ENCODE data around the gene HMCN2. TPM values are rescaled to one million over a fixed set of nuclear protein-coding genes. Genes with fewer than 3 reads are reported as not detected.

HMCN2 gene
- total RNA-seq, 2 experiments from 2014 or later, result not detected

DNA sequence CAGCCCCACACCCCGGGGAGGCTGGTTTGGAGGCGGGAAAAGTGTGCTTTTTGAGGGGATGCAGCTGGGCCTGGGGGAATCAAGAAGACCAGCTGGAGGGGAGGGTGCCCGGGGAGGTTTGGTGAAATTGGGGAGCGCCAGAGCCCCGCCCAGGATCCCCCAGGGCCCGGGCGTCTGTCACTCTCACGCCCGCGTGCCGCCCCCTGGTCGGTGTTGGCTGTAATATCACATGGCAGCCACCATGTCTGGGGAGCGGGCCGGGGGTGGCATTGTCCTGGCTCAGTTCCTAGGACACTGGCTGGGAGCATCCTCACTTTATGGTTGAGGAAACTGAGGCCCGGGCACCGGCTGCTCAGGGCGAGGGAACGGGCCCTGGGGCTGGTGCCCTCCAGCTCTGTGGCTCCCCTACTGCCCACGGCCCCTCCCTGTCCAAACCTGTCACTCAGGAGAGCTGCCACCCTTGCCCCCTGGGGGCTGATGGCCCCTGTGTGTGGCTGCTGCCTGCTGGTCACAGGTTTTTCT is 206.7 kb downstream of the HMCN2 start:
- ChIA-PET POLR2A (no interaction called here), CTCF (no interaction called here)
- Mint-ChIP-seq H3K27ac (no peak overlapping the region), H3K27me3 (ENCODE audit: low read depth) (peaks cover 23% of the 10 kb centered on the region), H3K9me3 (ENCODE audit: insufficient read depth) (no peaks in the 10 kb centered on the region), H3K4me1 (ENCODE audit: low read depth) (no peaks in the 10 kb centered on the region), H3K4me3 (no peak overlapping the region), H3K36me3 (ENCODE audit: low read depth) (no peaks in the 10 kb centered on the region)
- ATAC-seq (no peak), DNase-seq (no peak)

DNA sequence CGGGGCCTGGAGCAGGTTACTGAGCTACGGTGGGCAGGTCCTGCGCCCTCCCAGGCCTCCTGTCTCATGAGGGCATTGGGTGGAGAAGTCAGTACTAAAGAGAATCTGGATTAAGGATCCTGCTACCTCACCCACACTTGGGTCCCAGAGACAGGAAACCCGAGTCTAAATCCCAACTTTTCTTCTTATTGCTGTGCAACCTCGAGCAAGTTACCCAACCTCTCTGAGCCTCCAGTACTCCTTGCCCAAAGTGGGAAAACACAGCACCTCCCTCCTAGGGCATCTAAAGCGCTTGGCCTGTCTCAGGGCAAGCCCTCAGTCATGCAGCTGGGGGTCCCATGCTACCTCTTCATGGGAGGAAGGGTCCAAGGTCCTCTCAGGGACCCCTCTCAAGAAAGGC is 207.4 kb downstream of the HMCN2 start:
- POLR2A ChIA-PET, result no interaction called here
- CTCF ChIA-PET, result no interaction called here
- Mint-ChIP-seq H3K4me1 (ENCODE audit: low read depth) (no peaks in the 10 kb centered on the region), H3K4me3 (no peak overlapping the region), H3K9me3 (ENCODE audit: insufficient read depth) (no peaks in the 10 kb centered on the region), H3K36me3 (ENCODE audit: low read depth) (no peaks in the 10 kb centered on the region), H3K27me3 (ENCODE audit: low read depth) (peaks cover 16% of the 10 kb centered on the region), H3K27ac (no peak overlapping the region)
- ATAC-seq (no peak), DNase-seq (no peak)

DNA sequence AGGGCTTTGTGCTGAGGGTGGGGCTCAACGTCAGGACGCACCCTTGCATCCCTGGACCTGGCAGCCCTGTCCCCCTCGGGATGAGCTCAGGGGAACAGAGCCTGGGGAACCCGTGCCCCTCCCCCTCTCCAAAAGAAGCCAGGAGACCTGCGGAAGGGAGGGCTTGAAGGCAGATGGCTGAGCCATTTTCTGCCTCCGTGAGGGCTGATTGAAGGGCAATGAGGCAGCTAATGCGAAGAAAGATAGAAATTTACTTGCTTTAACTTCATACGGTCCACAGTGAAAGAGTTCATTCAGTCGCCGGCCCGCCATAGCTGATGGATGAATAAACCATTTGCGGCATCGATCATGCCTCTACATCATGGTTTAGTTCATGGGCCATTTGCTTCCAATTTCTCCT is 208.0 kb downstream of the HMCN2 start:
- ChIA-PET POLR2A (no interaction called here), CTCF (no interaction called here)
- H3K27me3 Mint-ChIP-seq (ENCODE audit: low read depth), result peaks cover 13% of the 10 kb centered on the region
- H3K36me3 Mint-ChIP-seq (ENCODE audit: low read depth), result no peaks in the 10 kb centered on the region
- no peaks in the 10 kb centered on the region for H3K9me3 Mint-ChIP-seq (ENCODE audit: insufficient read depth)
- DNase-seq (no peak), ATAC-seq (no peak)
- H3K27ac Mint-ChIP-seq, result no peak overlapping the region
- H3K4me3 Mint-ChIP-seq, result no peak overlapping the region
- no peaks in the 10 kb centered on the region for H3K4me1 Mint-ChIP-seq (ENCODE audit: low read depth)

DNA sequence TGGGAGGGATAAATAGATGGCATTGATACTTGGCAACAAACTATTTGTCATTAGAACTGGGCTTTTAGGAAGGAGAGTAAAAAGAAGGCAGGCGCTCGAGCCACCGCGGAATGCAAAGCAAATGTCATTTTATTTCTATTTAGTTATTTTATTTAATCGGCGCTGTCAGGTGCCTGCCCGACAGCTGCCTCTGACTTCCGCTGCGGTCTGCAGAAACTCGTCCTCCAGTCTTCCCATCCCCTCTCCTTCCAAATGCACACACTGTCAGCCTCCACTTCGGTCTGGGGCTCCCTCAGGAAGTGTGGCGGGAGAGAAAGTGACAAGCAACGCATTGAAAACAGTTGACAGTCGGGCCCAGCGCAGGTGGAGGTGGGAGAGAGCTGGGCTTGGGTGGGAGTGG is 208.5 kb downstream of the HMCN2 start:
- ATAC-seq, result no peak
- no peak for DNase-seq
- Mint-ChIP-seq H3K36me3 (ENCODE audit: low read depth) (no peaks in the 10 kb centered on the region), H3K4me1 (ENCODE audit: low read depth) (no peaks in the 10 kb centered on the region), H3K27ac (no peak overlapping the region), H3K9me3 (ENCODE audit: insufficient read depth) (no peaks in the 10 kb centered on the region), H3K27me3 (ENCODE audit: low read depth) (peaks cover 8% of the 10 kb centered on the region), H3K4me3 (no peak overlapping the region)
- ChIA-PET POLR2A (no interaction called here), CTCF (interaction anchor here (1.2 kb wide), 1 partner anchor 14 kb away, joined by 4 read pairs; no protein-coding TSS in a partner anchor)

DNA sequence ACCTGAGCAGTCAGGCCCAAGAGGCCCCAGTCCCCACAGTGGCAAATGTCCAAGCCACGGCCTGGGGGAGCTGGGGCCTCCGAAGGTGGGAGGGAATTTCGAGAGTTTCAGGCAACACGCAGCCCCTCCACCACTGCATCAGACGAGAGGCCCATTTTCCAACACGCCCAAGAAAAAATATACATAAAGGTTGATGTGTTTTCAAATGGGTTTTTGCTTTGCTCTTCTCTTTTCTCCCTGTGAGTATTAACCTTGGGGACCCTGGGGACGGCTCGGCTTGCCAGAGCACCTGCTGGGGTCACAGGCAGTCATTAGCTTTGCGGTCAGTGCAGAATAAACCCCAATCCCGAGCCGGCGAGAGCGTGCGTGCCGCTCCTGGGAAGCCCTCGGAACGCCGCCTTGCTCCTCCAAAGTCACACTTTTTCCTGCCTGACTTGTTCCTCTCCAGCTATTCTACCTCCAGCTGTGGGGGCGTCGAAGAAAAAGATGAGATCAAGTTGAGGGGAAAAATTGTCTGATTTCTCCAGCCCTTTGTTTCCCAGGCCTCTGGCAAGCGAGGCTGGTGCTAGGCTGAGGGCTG is 210.7 kb downstream of the HMCN2 start:
- no peaks in the 10 kb centered on the region for H3K9me3 Mint-ChIP-seq (ENCODE audit: insufficient read depth)
- peaks cover 5% of the 10 kb centered on the region for H3K27me3 Mint-ChIP-seq (ENCODE audit: low read depth)
- no peak for DNase-seq
- no peak for ATAC-seq
- H3K4me3 Mint-ChIP-seq, result no peak overlapping the region
- no peaks in the 10 kb centered on the region for H3K4me1 Mint-ChIP-seq (ENCODE audit: low read depth)
- ChIA-PET POLR2A (no interaction called here), CTCF (interaction anchor here (1.6 kb wide), 1 partner anchor 206 kb away, joined by 4 read pairs; no protein-coding TSS in a partner anchor)
- no peak overlapping the region for H3K27ac Mint-ChIP-seq
- H3K36me3 Mint-ChIP-seq (ENCODE audit: low read depth), result no peaks in the 10 kb centered on the region

DNA sequence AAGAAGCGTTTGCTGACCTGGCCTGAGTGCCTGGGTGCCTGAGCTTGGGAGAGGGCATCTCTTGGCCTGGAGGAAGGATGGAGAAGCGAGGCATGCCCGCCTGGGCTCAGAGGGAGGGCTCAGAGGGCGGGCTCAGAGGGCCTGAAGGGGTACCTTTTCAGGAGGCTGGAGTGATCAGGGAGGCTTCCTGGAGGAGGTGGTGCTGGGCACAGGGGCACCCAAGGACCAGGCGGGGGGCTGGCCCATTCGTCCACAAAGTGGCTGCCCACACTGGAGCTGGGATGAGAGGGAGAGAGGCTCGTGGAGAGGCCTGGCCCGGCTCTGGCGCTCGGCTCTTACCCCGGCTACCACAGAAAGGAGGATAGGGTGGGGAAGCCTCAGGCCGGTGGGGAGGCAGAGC is 212.0 kb downstream of the HMCN2 start:
- H3K4me1 Mint-ChIP-seq (ENCODE audit: low read depth), result no peaks in the 10 kb centered on the region
- peaks cover 6% of the 10 kb centered on the region for H3K27me3 Mint-ChIP-seq (ENCODE audit: low read depth)
- H3K36me3 Mint-ChIP-seq (ENCODE audit: low read depth), result no peaks in the 10 kb centered on the region
- ChIA-PET CTCF (no interaction called here), POLR2A (interaction anchor here (0.7 kb wide), 1 partner anchor 9 kb away, joined by 3 read pairs; no protein-coding TSS in a partner anchor)
- no peak overlapping the region for H3K27ac Mint-ChIP-seq
- H3K4me3 Mint-ChIP-seq, result no peak overlapping the region
- no peaks in the 10 kb centered on the region for H3K9me3 Mint-ChIP-seq (ENCODE audit: insufficient read depth)
- no peak for DNase-seq
- ATAC-seq, result no peak

DNA sequence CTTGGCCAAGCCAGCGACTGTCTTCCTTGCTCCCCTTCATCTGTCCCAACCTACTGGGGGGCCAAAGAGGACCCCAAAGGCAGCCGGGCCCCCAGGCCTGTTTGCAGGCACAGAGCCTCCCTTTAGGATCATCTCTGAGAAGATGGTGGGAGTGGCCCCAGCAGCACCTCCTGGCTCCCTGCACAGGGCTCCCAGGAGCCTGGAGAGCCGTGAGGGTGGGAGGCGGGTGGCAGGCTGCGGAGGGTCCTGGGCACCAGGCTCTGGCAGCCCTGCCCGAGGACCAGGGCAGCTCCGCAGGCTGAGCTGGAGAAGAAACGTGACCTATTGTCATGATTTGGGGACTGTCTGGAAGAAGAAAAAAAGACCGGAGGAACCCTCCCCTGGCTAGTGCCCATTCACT is 212.6 kb downstream of the HMCN2 start:
- DNase-seq (no peak), ATAC-seq (no peak)
- Mint-ChIP-seq H3K27me3 (ENCODE audit: low read depth) (peaks cover 12% of the 10 kb centered on the region), H3K4me1 (ENCODE audit: low read depth) (no peaks in the 10 kb centered on the region), H3K36me3 (ENCODE audit: low read depth) (no peaks in the 10 kb centered on the region), H3K9me3 (ENCODE audit: insufficient read depth) (no peaks in the 10 kb centered on the region), H3K27ac (no peak overlapping the region), H3K4me3 (no peak overlapping the region)
- POLR2A ChIA-PET, result no interaction called here
- CTCF ChIA-PET, result no interaction called here

DNA sequence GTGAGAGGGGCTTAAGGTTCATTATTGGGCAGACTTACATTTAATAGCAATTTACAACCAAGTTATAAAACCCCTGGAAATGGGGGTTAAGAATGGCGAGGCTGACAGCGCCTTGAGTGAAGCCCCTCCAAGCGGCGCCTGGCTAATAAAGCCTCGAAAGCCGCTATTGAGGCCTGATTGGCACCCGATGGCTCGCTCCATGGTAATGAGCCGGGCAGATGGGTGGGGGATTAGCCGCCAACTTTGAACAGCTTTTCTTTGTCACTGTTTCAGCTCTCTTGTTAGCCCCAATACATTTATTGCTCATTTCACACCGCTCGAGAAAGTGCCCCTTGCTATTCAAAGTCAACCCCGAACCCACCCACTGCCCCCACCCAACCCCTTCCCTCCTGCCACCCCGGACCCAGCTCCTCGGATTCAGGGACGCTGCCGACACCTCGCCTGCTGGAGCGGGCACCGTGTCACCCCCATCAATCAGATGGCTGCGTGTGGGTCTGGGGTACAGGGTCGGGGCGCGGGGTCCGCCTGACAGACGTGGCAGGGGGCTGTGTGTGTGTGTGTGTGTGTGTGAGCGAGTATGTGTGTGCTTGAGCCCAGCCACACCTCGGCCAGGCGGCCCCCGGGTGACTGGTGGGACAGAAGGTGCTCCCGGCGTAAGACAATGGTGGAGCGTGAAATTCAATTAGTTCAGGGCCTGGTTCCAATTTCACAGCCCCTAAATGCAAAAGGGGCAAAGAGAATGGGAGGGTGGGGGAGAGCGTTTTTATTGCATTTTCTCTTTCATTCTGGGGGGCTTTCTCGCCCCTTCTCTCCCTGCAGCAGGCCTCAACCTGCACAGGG is 213.4 kb downstream of the HMCN2 start:
- Mint-ChIP-seq H3K27ac (no peak overlapping the region), H3K4me3 (no peak overlapping the region), H3K36me3 (ENCODE audit: low read depth) (no peaks in the 10 kb centered on the region), H3K27me3 (ENCODE audit: low read depth) (peaks cover 18% of the 10 kb centered on the region), H3K4me1 (ENCODE audit: low read depth) (no peaks in the 10 kb centered on the region), H3K9me3 (ENCODE audit: insufficient read depth) (no peaks in the 10 kb centered on the region)
- ATAC-seq (no peak), DNase-seq (no peak)
- CTCF ChIA-PET, result no interaction called here
- POLR2A ChIA-PET, result no interaction called here

DNA sequence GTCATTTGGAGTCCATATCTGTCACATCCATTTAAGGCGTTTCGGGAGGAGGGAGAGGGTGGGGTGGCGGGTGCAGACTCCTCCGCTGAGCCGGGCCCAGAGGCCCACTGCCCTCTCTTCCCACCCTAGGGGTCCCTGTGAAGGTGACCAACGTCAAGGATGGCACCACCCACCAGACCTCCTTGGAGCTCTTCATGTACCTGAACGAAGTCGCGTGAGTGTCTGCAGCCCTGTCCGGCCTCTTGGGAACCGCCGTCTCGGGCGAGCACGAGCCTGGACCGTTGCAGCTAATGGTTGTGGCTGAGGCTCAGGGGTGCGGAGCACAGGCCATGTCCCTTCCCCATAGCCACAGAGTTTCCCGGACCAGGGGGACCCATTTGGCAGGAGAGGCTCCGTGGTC is 214.0 kb downstream of the HMCN2 start:
- H3K9me3 Mint-ChIP-seq (ENCODE audit: insufficient read depth), result no peaks in the 10 kb centered on the region
- H3K27me3 Mint-ChIP-seq (ENCODE audit: low read depth), result peaks cover 22% of the 10 kb centered on the region
- no peak for ATAC-seq
- no peak for DNase-seq
- H3K27ac Mint-ChIP-seq, result no peak overlapping the region
- no peak overlapping the region for H3K4me3 Mint-ChIP-seq
- ChIA-PET POLR2A (no interaction called here), CTCF (no interaction called here)
- H3K36me3 Mint-ChIP-seq (ENCODE audit: low read depth), result no peaks in the 10 kb centered on the region
- no peaks in the 10 kb centered on the region for H3K4me1 Mint-ChIP-seq (ENCODE audit: low read depth)

DNA sequence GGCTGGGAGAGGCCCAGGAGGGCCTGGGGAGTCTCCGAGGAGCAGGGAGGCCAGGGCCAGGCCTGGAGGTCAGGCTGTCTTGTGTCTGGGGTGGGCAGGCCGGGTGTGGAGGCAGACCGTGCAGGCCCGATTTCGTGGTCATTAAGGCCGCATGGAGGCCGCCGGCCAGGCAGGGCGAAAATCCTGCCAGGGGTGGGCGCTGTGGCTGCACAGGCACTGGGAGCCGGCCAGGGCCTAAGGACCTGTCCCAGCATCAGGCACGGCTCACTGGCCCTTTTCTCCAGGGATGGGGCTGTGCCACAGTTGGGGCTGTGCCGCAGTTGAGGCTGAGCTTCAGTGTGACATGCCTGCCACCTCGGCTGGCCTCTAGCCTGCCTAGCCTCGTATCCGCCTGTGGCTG is 215.1 kb downstream of the HMCN2 start:
- ATAC-seq (no peak), DNase-seq (no peak)
- Mint-ChIP-seq H3K27ac (no peak overlapping the region), H3K36me3 (ENCODE audit: low read depth) (no peaks in the 10 kb centered on the region), H3K27me3 (ENCODE audit: low read depth) (peaks cover 23% of the 10 kb centered on the region), H3K4me3 (no peak overlapping the region), H3K4me1 (ENCODE audit: low read depth) (no peaks in the 10 kb centered on the region), H3K9me3 (ENCODE audit: insufficient read depth) (no peaks in the 10 kb centered on the region)
- POLR2A ChIA-PET, result no interaction called here
- CTCF ChIA-PET, result interaction anchor here (0.6 kb wide), 1 partner anchor 30 kb away, joined by 4 read pairs; no protein-coding TSS in a partner anchor

DNA sequence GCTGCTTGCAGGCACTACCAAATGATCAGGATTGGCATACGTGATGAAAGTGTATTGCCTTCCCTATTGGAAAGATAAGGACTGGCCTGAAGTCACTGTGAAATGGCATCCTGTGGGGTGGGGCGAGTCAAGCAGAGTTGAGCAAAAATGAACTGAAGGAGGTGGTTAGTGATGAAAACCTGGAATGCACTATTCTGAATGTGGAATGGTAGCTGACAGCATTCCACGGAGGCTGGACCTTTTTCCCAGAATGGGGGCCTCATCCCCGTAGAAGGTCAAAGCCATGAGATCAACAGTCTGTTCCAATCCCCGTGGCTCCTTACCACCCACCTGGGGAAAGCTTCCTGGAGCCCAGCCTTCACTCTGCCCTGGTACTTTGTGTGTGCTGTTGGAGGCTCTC is 216.9 kb downstream of the HMCN2 start:
- no peaks in the 10 kb centered on the region for H3K36me3 Mint-ChIP-seq (ENCODE audit: low read depth)
- POLR2A ChIA-PET, result no interaction called here
- no peak overlapping the region for H3K27ac Mint-ChIP-seq
- CTCF ChIA-PET, result no interaction called here
- no peak for DNase-seq
- no peaks in the 10 kb centered on the region for H3K9me3 Mint-ChIP-seq (ENCODE audit: insufficient read depth)
- ATAC-seq, result no peak
- peaks cover 25% of the 10 kb centered on the region for H3K27me3 Mint-ChIP-seq (ENCODE audit: low read depth)
- H3K4me3 Mint-ChIP-seq, result no peak overlapping the region
- no peaks in the 10 kb centered on the region for H3K4me1 Mint-ChIP-seq (ENCODE audit: low read depth)

DNA sequence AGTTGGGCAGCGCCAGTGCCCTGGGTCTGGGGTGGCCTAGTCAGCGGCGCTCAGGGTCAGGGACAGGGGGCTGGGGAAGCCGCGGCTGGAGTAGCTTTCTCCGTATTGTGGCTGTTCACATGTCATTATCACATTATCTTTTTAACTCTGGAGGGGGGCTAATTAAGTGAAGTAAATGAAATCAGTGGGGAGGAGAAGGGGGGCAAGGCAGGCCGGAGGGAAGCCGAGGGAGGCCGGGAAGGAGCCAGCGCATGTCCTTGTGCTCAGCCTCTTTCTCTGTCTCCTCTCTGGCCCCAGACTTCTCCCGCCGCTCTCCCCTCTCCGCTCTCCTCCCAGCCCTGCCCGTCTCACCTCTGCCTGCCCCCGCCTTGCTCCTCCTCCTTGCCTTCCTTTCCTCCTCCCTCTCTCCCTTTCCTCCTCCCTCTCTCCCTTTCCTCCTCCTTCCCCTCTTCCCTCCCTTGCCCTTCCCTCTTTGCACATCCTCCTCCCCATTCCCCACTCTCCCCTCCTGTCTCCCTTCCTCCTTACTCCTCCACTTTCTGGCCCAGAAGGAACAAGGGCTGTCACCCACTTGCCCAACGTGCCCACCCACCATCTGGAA is 217.9 kb downstream of the HMCN2 start:
- H3K27ac Mint-ChIP-seq, result no peak overlapping the region
- H3K4me3 Mint-ChIP-seq, result no peak overlapping the region
- no peaks in the 10 kb centered on the region for H3K4me1 Mint-ChIP-seq (ENCODE audit: low read depth)
- POLR2A ChIA-PET, result no interaction called here
- peaks cover 25% of the 10 kb centered on the region for H3K27me3 Mint-ChIP-seq (ENCODE audit: low read depth)
- no peak for DNase-seq
- H3K36me3 Mint-ChIP-seq (ENCODE audit: low read depth), result no peaks in the 10 kb centered on the region
- no peak for ATAC-seq
- H3K9me3 Mint-ChIP-seq (ENCODE audit: insufficient read depth), result no peaks in the 10 kb centered on the region
- CTCF ChIA-PET, result no interaction called here

All from activated CD8-positive, alpha-beta T cell treated with anti-CD3 and anti-CD28 coated beads, Interleukin-2, amount 10 ng/mL, durations not matched to agents 7 days and 5 days (primary cell).